Measurements from ENCODE around the gene PNPLA5.

The PNPLA5 gene

GRCh38 chr22:43838571-43839307, 53.1 kb downstream of the PNPLA5 start:
- no peak for DNase-seq (ENCODE audit: low spot score)

- DNase-seq (ENCODE audit: low spot score): no peak
Measured at GRCh38 chr22:43838161-43838560, 53.7 kb downstream of the PNPLA5 start.

GRCh38 chr22:43837666-43838065, 54.1 kb downstream of the PNPLA5 start:
- no peak for DNase-seq (ENCODE audit: low spot score)

- DNase-seq (ENCODE audit: low spot score): no peak
Measured at GRCh38 chr22:43835736-43836135, 56.1 kb downstream of the PNPLA5 start.

- no peak for DNase-seq (ENCODE audit: low spot score)
Measured at GRCh38 chr22:43835166-43835565, 56.6 kb downstream of the PNPLA5 start.

GRCh38 chr22:43833286-43834240, 58.2 kb downstream of the PNPLA5 start:
- no peak for DNase-seq (ENCODE audit: low spot score)

GRCh38 chr22:43832393-43833265, 59.2 kb downstream of the PNPLA5 start:
- no peak for DNase-seq (ENCODE audit: low spot score)

- DNase-seq (ENCODE audit: low spot score): no peak
Measured at GRCh38 chr22:43831561-43832392, 60.0 kb downstream of the PNPLA5 start.

GRCh38 chr22:43830931-43831560, 60.8 kb downstream of the PNPLA5 start:
- no peak for DNase-seq (ENCODE audit: low spot score)

GRCh38 chr22:43829904-43830851, 61.6 kb downstream of the PNPLA5 start:
- DNase-seq (ENCODE audit: low spot score): peak; percentile 62
